DND-41 (cell line): ENCODE results near the gene RUVBL1.

ENCODE experiments used
- CTCF ChIP-seq: IDR thresholded peaks from 2 replicates; pipeline ENCODE4 v1.5.1; 2012; ENCODE audit warnings: borderline replicate concordance, low read length, moderate library complexity, mild to moderate bottlenecking; ENCODE audit not compliant: poor library complexity, severe bottlenecking; ENCODE audit errors: extremely low read depth
- EZH2 ChIP-seq: IDR thresholded peaks from 3 replicates; pipeline ENCODE4 v1.6.1; 2012; ENCODE audit warnings: borderline replicate concordance, low read depth, mild to moderate bottlenecking, moderate library complexity, low read length, inconsistent platforms; ENCODE audit not compliant: severe bottlenecking

GRCh38 chr3:128060473-128061381 is 62.9 kb downstream of the RUVBL1 start:
- TF ChIP-seq CTCF (no peak), EZH2 (no peak)
